Stomach (tissue), 9 donors: Measurements from ENCODE around the gene ZNF653. TPM values are rescaled to one million over a fixed set of nuclear protein-coding genes. Genes with fewer than 3 reads are reported as not detected.

Experiments used
- DNase-seq, 2 donors: peaks; one replicate each; pipeline versions ENCODE4 v3.0.0 to v3.0.0-alpha.2; 2013 to 2019
- H3K27ac ChIP-seq, 5 donors: fragments of 200-600 bp in 4 of 5; sonication (generic) in 4 of 5; one replicate each; pipeline ENCODE4 v1.5.1; 2013 to 2019; ENCODE audit warnings: mild to moderate bottlenecking in 1 of 5, moderate library complexity in 1 of 5
- H3K27me3 ChIP-seq, 3 donors: fragments of 200-600 bp; sonication (generic); one replicate each; pipeline ENCODE4 v1.5.1; 2017 to 2019; ENCODE audit warnings: mixed run types in 1 of 3
- H3K36me3 ChIP-seq, 4 donors: fragments of 200-600 bp; sonication (generic); 1 replicate in 3 of 4; 2 replicates in 1 of 4; pipeline ENCODE4 v1.5.1; 2016 to 2019
- H3K4me1 ChIP-seq, 4 donors: fragments of 200-600 bp; sonication (generic); one replicate each; pipeline ENCODE4 v1.5.1; 2016 to 2019
- H3K4me3 ChIP-seq, 4 donors: fragments of 200-600 bp; sonication (generic) in 3 of 4; one replicate each; pipeline ENCODE4 v1.5.1; 2016 to 2019; ENCODE audit warnings: mild to moderate bottlenecking in 1 of 4
- H3K9me3 ChIP-seq, 4 donors: fragments of 200-600 bp; sonication (generic); one replicate each; pipeline ENCODE4 v1.5.1; 2016 to 2019
- EP300 ChIP-seq: sonication (generic); formaldehyde crosslinking; IDR thresholded peaks from one replicate; pipeline ENCODE4 v1.6.1; 2017; ENCODE audit warnings: antibody characterized with exemption
- POLR2A ChIP-seq, 4 donors: fragments of 450-650 bp; IDR thresholded peaks; one replicate each; pipeline ENCODE4 v1.6.1; 2016; ENCODE audit warnings: antibody characterized with exemption in 4 of 4, control low read depth in 2 of 4, mild to moderate bottlenecking in 1 of 4, moderate library complexity in 1 of 4
- POLR2AphosphoS5 ChIP-seq, 3 donors: sonication (generic); formaldehyde crosslinking; IDR thresholded peaks; one replicate each; pipeline ENCODE4 v1.6.1; 2016; ENCODE audit warnings: antibody characterized with exemption in 3 of 3
- WGBS, 5 donors: extraction: QIAGEN DNeasy Blood & Tissue Kit in 3 of 5; methylation state at CpG; one replicate each; pipeline versions ENCODE4 v1.1.5 to v1.1.7; 2013 to 2018; 5-methylcytosine and 5-hydroxymethylcytosine counted together
- intact Hi-C: fragments of 100-400 bp; cut with DNase I; formaldehyde crosslinking; loops from one replicate; pipeline ENCODE4 v1.15.1; 2023; ENCODE audit warnings: low total_unique reads
- polyA plus RNA-seq, 3 donors: library from polyadenylated mRNA; stranded (reverse); fragments of 200-250 nt; gene quantifications; one replicate each; pipeline ENCODE4 v1.2.3, GENCODE V29; 2013
- total RNA-seq, 5 donors: library from RNA; depleted of rRNA; stranded (reverse); fragments of >200 nt; gene quantifications; one replicate each; pipeline versions ENCODE4 v1.1.0 to v1.2.3, GENCODE V29; 2014 to 2016
- TF ChIP-seq, protein P1 (sequence below), 7 experiments: fragments of 450-650 bp in 4 of 7; fragments of 200-600 bp in 3 of 7; sonication (generic) in 3 of 7; IDR thresholded peaks; one replicate each; pipeline ENCODE4 v1.5.1; 2016 to 2019; ENCODE audit warnings: antibody characterized with exemption in 7 of 7, control low read depth in 2 of 7, mild to moderate bottlenecking in 1 of 7
- donor health status: healthy with polysubstance abuse.
- donor health status: Bipolar disorder and iron deficiency.
- donor health status: healthy.

The ZNF653 gene
- total and polyA plus RNA-seq, 8 donors: 6.7 to 99.6 (median 13.9) TPM

DNA sequence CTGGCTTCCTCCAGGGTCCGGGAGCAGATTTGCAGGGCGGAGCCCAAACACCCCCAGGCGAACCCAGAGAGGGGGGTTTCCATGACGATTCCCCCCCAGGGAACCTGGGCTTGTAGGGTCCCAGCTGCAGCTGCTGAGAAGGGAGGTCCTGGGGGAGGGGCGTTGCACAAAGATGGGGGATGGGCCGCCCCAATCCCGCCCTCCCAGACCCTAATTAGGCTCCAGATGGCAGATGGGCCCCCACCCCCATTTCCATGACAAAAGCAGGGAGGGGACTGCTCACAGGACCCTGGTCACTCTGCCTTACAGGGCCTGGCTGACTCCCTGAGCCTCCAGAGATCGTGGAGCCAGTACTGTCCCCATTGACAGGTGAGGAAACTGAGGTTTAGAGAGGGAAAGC, 40.0 kb downstream of the ZNF653 start:
- WGBS, 5 donors: 39 to 79% (median 50%) methylated on average over 3 to 8 of the region's 8 CpGs
- H3K4me3 ChIP-seq: no peak overlapping the region
- TF ChIP-seq, protein P1, sequence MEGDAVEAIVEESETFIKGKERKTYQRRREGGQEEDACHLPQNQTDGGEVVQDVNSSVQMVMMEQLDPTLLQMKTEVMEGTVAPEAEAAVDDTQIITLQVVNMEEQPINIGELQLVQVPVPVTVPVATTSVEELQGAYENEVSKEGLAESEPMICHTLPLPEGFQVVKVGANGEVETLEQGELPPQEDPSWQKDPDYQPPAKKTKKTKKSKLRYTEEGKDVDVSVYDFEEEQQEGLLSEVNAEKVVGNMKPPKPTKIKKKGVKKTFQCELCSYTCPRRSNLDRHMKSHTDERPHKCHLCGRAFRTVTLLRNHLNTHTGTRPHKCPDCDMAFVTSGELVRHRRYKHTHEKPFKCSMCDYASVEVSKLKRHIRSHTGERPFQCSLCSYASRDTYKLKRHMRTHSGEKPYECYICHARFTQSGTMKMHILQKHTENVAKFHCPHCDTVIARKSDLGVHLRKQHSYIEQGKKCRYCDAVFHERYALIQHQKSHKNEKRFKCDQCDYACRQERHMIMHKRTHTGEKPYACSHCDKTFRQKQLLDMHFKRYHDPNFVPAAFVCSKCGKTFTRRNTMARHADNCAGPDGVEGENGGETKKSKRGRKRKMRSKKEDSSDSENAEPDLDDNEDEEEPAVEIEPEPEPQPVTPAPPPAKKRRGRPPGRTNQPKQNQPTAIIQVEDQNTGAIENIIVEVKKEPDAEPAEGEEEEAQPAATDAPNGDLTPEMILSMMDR (IDR thresholded peaks at IDR 0.05): no peak
- TF ChIP-seq EP300 (no peak), POLR2A (IDR thresholded peaks at IDR 0.05) (no peak), POLR2AphosphoS5 (IDR thresholded peaks at IDR 0.05) (no peak)
- H3K4me1 ChIP-seq: no peaks in the 10 kb centered on the region
- peaks cover 0 to 39% (median 0%) of the 10 kb centered on the region in 3 donors for H3K27me3 ChIP-seq
- intact Hi-C loops: no loop called here
- no peak overlapping the region for H3K27ac ChIP-seq
- H3K36me3 ChIP-seq: no peaks in the 10 kb centered on the region
- no peaks in the 10 kb centered on the region for H3K9me3 ChIP-seq
- no peak for DNase-seq

- Histone ChIP-seq H3K27ac (no peak overlapping the region), H3K9me3 (no peaks in the 10 kb centered on the region), H3K4me3 (no peak overlapping the region), H3K27me3 (peaks cover 0 to 42% (median 0%) of the 10 kb centered on the region in 3 donors), H3K36me3 (no peaks in the 10 kb centered on the region), H3K4me1 (no peaks in the 10 kb centered on the region)
- no peak for DNase-seq
- WGBS, 5 donors: 80 to 85% (median 82%) methylated on average over 11 of the region's 11 CpGs
- intact Hi-C loops: no loop called here
- TF ChIP-seq EP300: no peak
- no peak for TF ChIP-seq POLR2A (IDR thresholded peaks at IDR 0.05)
- TF ChIP-seq, protein P1 (IDR thresholded peaks at IDR 0.05): no peak
- no peak for TF ChIP-seq POLR2AphosphoS5 (IDR thresholded peaks at IDR 0.05)
Observed at GRCh38 chr19:11464333-11465265, 41.0 kb downstream of the ZNF653 start.

DNA sequence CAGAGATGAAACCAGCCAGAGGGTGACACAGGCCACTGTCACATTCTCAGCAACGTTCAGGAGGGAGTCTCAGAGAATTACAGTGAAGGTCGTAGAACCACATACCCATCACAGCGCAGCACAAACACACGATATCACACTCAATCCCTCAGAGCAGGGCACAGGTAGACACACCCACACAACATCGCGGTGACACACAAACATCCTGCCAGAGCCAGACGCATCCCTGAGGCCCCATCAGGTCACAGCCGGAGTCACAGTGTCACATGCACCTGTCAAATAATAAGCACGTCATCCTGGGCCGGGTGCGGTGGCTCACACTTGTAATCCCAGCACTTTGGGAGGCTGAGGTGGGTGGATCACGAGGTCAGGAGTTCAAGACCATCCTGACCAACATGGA, 42.2 kb downstream of the ZNF653 start:
- no peak for DNase-seq

GRCh38 chr19:11461453-11461852, 44.2 kb downstream of the ZNF653 start:
- WGBS, 5 donors: 64 to 76% (median 70%) methylated on average over 2 of the region's 2 CpGs
- Histone ChIP-seq H3K27ac (no peak overlapping the region), H3K4me1 (peaks cover 0 to 5% (median 0%) of the 10 kb centered on the region in 4 donors), H3K9me3 (no peaks in the 10 kb centered on the region), H3K36me3 (no peaks in the 10 kb centered on the region), H3K27me3 (peaks cover 0 to 50% (median 0%) of the 10 kb centered on the region in 3 donors), H3K4me3 (no peak overlapping the region)
- intact Hi-C loops: no loop called here
- TF ChIP-seq, protein P1 (IDR thresholded peaks at IDR 0.05): no peak
- TF ChIP-seq POLR2AphosphoS5 (IDR thresholded peaks at IDR 0.05): no peak
- no peak for TF ChIP-seq EP300
- no peak for TF ChIP-seq POLR2A (IDR thresholded peaks at IDR 0.05)
- no peak for DNase-seq

More for the DNA sequence above, 42.2 kb downstream of the ZNF653 start:
- no peak for TF ChIP-seq EP300
- no peak for TF ChIP-seq POLR2AphosphoS5 (IDR thresholded peaks at IDR 0.05)
- no peak for TF ChIP-seq POLR2A (IDR thresholded peaks at IDR 0.05)
- TF ChIP-seq, protein P1 (IDR thresholded peaks at IDR 0.05): no peak
- Histone ChIP-seq H3K4me3 (no peak overlapping the region), H3K4me1 (no peaks in the 10 kb centered on the region), H3K9me3 (no peaks in the 10 kb centered on the region), H3K36me3 (no peaks in the 10 kb centered on the region), H3K27ac (no peak overlapping the region), H3K27me3 (peaks cover 0 to 40% (median 0%) of the 10 kb centered on the region in 3 donors)
- 64 to 74% (median 67%) methylated on average over 10 to 12 of the region's 12 CpGs for WGBS, 5 donors
- intact Hi-C loops: no loop called here
